HepG2 (cell line): Measurements from ENCODE around the gene SLC9A1. TPM values are rescaled to one million over a fixed set of nuclear protein-coding genes. Genes with fewer than 3 reads are reported as not detected.
A peak's percentile ranks its signal among the peaks of the same experiment; 100 is the strongest.

ENCODE experiments used
- DPF2 ChIP-seq: sonication (generic); formaldehyde crosslinking; IDR thresholded peaks from 2 replicates; pipeline ENCODE4 v1.4.0; 2020; ENCODE audit warnings: mild to moderate bottlenecking, low read depth, missing genetic modification reagents, borderline replicate concordance
- FOXP4 ChIP-seq: sonication (generic); formaldehyde crosslinking; IDR thresholded peaks from 2 replicates; pipeline ENCODE4 v1.4.0; 2020; ENCODE audit warnings: missing genetic modification reagents
- HMGXB4 ChIP-seq, 2 experiments: sonication (generic) in 1 of 2; formaldehyde crosslinking in 1 of 2; IDR thresholded peaks; 2 replicates each; pipeline versions ENCODE4 v1.4.0 to v1.6.1; 2018 to 2020; ENCODE audit warnings: missing genetic modification reagents in 2 of 2, borderline replicate concordance in 1 of 2, low read depth in 1 of 2, mild to moderate bottlenecking in 1 of 2, missing biosample characterization in 1 of 2
- HNF1B ChIP-seq: sonication (generic); formaldehyde crosslinking; IDR thresholded peaks from 2 replicates; pipeline ENCODE4 v1.5.1; 2020; ENCODE audit warnings: mild to moderate bottlenecking, moderate library complexity, missing genetic modification reagents
- HOXA5 ChIP-seq: sonication (generic); formaldehyde crosslinking; IDR thresholded peaks from 2 replicates; pipeline ENCODE4 v1.4.0; 2020; ENCODE audit warnings: missing genetic modification reagents
- HOXA7 ChIP-seq: sonication (generic); formaldehyde crosslinking; IDR thresholded peaks from 2 replicates; pipeline ENCODE4 v1.8.1; 2022; ENCODE audit warnings: mild to moderate bottlenecking, missing genetic modification reagents, moderate library complexity
- MAFG ChIP-seq: sonication (generic); formaldehyde crosslinking; IDR thresholded peaks from 2 replicates; pipeline ENCODE4 v1.5.1; 2020; ENCODE audit warnings: mild to moderate bottlenecking, missing genetic modification reagents
- MEIS1 ChIP-seq: sonication (generic); formaldehyde crosslinking; IDR thresholded peaks from 2 replicates; pipeline ENCODE4 v1.9.0; 2021; ENCODE audit warnings: mild to moderate bottlenecking, missing genetic modification reagents, moderate library complexity, borderline replicate concordance
- NAIF1 ChIP-seq: sonication (generic); formaldehyde crosslinking; IDR thresholded peaks from 2 replicates; pipeline ENCODE4 v1.5.0; 2020; ENCODE audit warnings: mild to moderate bottlenecking, missing genetic modification reagents, borderline replicate concordance
- NCOA2 ChIP-seq: sonication (generic); formaldehyde crosslinking; IDR thresholded peaks from 2 replicates; pipeline ENCODE4 v1.8.0; 2022; ENCODE audit warnings: inconsistent platforms
- PAXIP1 ChIP-seq: sonication (generic); formaldehyde crosslinking; conservative IDR thresholded peaks from 2 replicates; pipeline ENCODE4 v1.4.0; 2020; ENCODE audit warnings: mild to moderate bottlenecking, missing genetic modification reagents, moderate library complexity
- SKI ChIP-seq: fragments of 450-650 bp; IDR thresholded peaks from one replicate; pipeline ENCODE4 v1.6.1; 2018; ENCODE audit warnings: mild to moderate bottlenecking; ENCODE audit not compliant: partially characterized antibody
- SOX13 ChIP-seq, 3 experiments: fragments of 450-650 bp in 1 of 3; sonication (generic) in 1 of 3; formaldehyde crosslinking in 1 of 3; IDR thresholded peaks in 2 of 3; conservative IDR thresholded peaks in 1 of 3; 2 replicates each; pipeline versions ENCODE4 v1.5.0 to v1.6.1; 2016 to 2020; ENCODE audit warnings: antibody characterized with exemption in 1 of 3, mild to moderate bottlenecking in 1 of 3, missing compliant biosample characterization in 1 of 3, missing genetic modification reagents in 1 of 3, moderate library complexity in 1 of 3
- TFDP1 ChIP-seq: IDR thresholded peaks from 2 replicates; pipeline ENCODE4 v1.6.1; 2016; ENCODE audit warnings: missing compliant biosample characterization, missing genetic modification reagents, borderline replicate concordance
- ZBTB20 ChIP-seq: sonication (generic); formaldehyde crosslinking; IDR thresholded peaks from 2 replicates; pipeline ENCODE4 v1.8.1; 2023; ENCODE audit warnings: missing genetic modification reagents, low read depth, mild to moderate bottlenecking, borderline replicate concordance
- ZNF441 ChIP-seq: sonication (generic); formaldehyde crosslinking; IDR thresholded peaks from 2 replicates; pipeline ENCODE4 v1.7.0; 2021; ENCODE audit warnings: missing genetic modification reagents, borderline replicate concordance
- ZNF652 ChIP-seq: IDR thresholded peaks from 2 replicates; pipeline ENCODE4 v1.6.1; 2016; ENCODE audit warnings: low read depth, borderline replicate concordance
- polyA plus RNA-seq, 8 experiments: library from polyadenylated mRNA; depleted of rRNA in 3 of 8; stranded (reverse) in 7 of 8; unstranded in 1 of 8; fragments of >200 nt; fragmentation: Illumina TruSeq in 4 of 8; extraction: Trizol in 4 of 8; gene quantifications; 2 replicates each; pipeline versions ENCODE4 v1.2.1 to v1.2.3, GENCODE V29; 2011 to 2016; ENCODE audit warnings: low read depth in 4 of 8, missing spikeins in 1 of 8, mixed read lengths in 1 of 8; ENCODE audit not compliant: insufficient read depth in 1 of 8
- total RNA-seq, 5 experiments: library from RNA; depleted of rRNA; stranded (reverse); fragments of >200 nt; fragmentation: Illumina TruSeq; extraction: Trizol; gene quantifications; 2 replicates each; pipeline ENCODE4 v1.2.3, GENCODE V29; 2016; ENCODE audit warnings: low read depth in 1 of 5

SLC9A1 gene
- total and polyA plus RNA-seq, 2 of the 13 experiments (the other 11 are each of a cell fraction or from before 2014, with no cell fraction given), result 1.4 to 2.9 TPM

GRCh38 chr1:27192039-27192529 is 37.2 kb upstream of the SLC9A1 start (continued):
- peak; percentile 57 for TF ChIP-seq FOXP4 (CRISPR knock-in tag)
- no peak for TF ChIP-seq SKI
- peak; percentile 41; the same call in 1 of the 2 replicates for TF ChIP-seq NCOA2 (CRISPR knock-in tag)
- TF ChIP-seq ZNF441, result no peak; the same call in 1 of the 2 replicates
- TF ChIP-seq NAIF1 (CRISPR knock-in tag), result peak; percentile 54; the same call in 1 of the 2 replicates
- TF ChIP-seq ZBTB20 (CRISPR knock-in tag), result 0 out of 2 replicates have a peak, but pooled peaks have one; percentile 31
- TF ChIP-seq PAXIP1 (CRISPR knock-in tag), result peak; percentile 30; the same call in 1 of the 2 replicates
- TF ChIP-seq HOXA5 (CRISPR knock-in tag), result 0 out of 2 replicates have a peak, but pooled peaks have one; percentile 39
- peak; percentile 36; the same call in 1 of the 2 replicates for TF ChIP-seq DPF2 (CRISPR knock-in tag)
- peak; percentile 76 for TF ChIP-seq HNF1B (CRISPR knock-in tag)
- TF ChIP-seq MEIS1 (CRISPR knock-in tag), result no peak
- no peak for TF ChIP-seq MAFG (CRISPR knock-in tag)
- peak; percentile 25; the same call in 1 of the 2 replicates for TF ChIP-seq ZNF652 (CRISPR knock-in tag)
- TF ChIP-seq SOX13 (IDR thresholded peaks at IDR 0.05), result peak; percentile 32; the same call in 1 of the 2 replicates
- peak in 1 of 2 experiments; percentile 23; a peak in 1 of 4 replicates for TF ChIP-seq SOX13 (CRISPR knock-in tag; conservative IDR thresholded peaks at IDR 0.05 in 1 of 2, IDR thresholded peaks at IDR 0.05 in 1 of 2)
- no peak for TF ChIP-seq HOXA7 (CRISPR knock-in tag)
- no peak for TF ChIP-seq HMGXB4 (CRISPR knock-in tag; IDR thresholded peaks at IDR 0.05; ENCODE audit: borderline replicate concordance in 1 of 2, low read depth in 1 of 2)
- TF ChIP-seq TFDP1 (CRISPR knock-in tag), result peak; percentile 77; the same call in 1 of the 2 replicates
